Bronchial epithelial cell (primary cell): Measurements from ENCODE around the gene PITPNM2. TPM values are rescaled to one million over a fixed set of nuclear protein-coding genes. Genes with fewer than 3 reads are reported as not detected.

Experiments used
- DNase-seq: peaks from one replicate; pipeline ENCODE4 v3.0.0-alpha.2; 2010; ENCODE audit warnings: low read depth
- FAIRE-seq: peaks from 2 replicates; lab custom pipeline; 2011; peaks lifted over from hg19 to GRCh38; lab: Jason Lieb, UNC
- H3K27me3 ChIP-seq: 2 replicates; pipeline ENCODE4 v1.5.1; 2011; ENCODE audit warnings: low read length; ENCODE audit not compliant: control insufficient read depth, insufficient read depth
- H3K36me3 ChIP-seq: 2 replicates; pipeline ENCODE4 v1.5.1; 2011; ENCODE audit warnings: low read length; ENCODE audit not compliant: control insufficient read depth, insufficient read depth
- H3K4me3 ChIP-seq: 2 replicates; pipeline ENCODE4 v1.5.1; 2011; ENCODE audit warnings: mild to moderate bottlenecking, low read depth, low read length, control low read depth
- CTCF ChIP-seq: IDR thresholded peaks from 2 replicates; pipeline ENCODE4 v1.5.1; 2011; ENCODE audit warnings: mild to moderate bottlenecking, moderate library complexity, low read length, control low read depth, inconsistent platforms; ENCODE audit not compliant: insufficient read depth, severe bottlenecking
- total RNA-seq: library from RNA; depleted of rRNA; stranded (reverse); fragments of >200 nt; gene quantifications from 2 replicates; pipeline ENCODE4 v1.2.1, GENCODE V29; 2014

Gene PITPNM2
- total RNA-seq, 1 donor from 2014 or later: 2.4 TPM

GRCh38 chr12:123149501-123150274, 1.2 kb downstream of the PITPNM2 start:
- no peak for TF ChIP-seq CTCF
- H3K27me3 ChIP-seq: no peaks in the 10 kb centered on the region
- DNase-seq (no peak), FAIRE-seq (no peak)
- no peaks in the 10 kb centered on the region for H3K36me3 ChIP-seq
- peak overlapping the region; percentile 57 for H3K4me3 ChIP-seq

GRCh38 chr12:123149088-123149487, 1.8 kb downstream of the PITPNM2 start:
- TF ChIP-seq CTCF: no peak
- no peaks in the 10 kb centered on the region for H3K27me3 ChIP-seq
- no peaks in the 10 kb centered on the region for H3K36me3 ChIP-seq
- H3K4me3 ChIP-seq: no peak overlapping the region
- FAIRE-seq (no peak), DNase-seq (no peak)

- Histone ChIP-seq H3K4me3 (no peak overlapping the region), H3K36me3 (no peaks in the 10 kb centered on the region), H3K27me3 (no peaks in the 10 kb centered on the region)
- DNase-seq (no peak), FAIRE-seq (no peak)
- TF ChIP-seq CTCF: no peak
Measured at GRCh38 chr12:123148655-123149054, 2.2 kb downstream of the PITPNM2 start.

- no peak for DNase-seq
Measured at GRCh38 chr12:123148223-123148622, 2.7 kb downstream of the PITPNM2 start.

GRCh38 chr12:123145211-123145610, 5.7 kb downstream of the PITPNM2 start:
- no peak for TF ChIP-seq CTCF
- DNase-seq (no peak), FAIRE-seq (no peak)

More at GRCh38 chr12:123148223-123148622, 2.7 kb downstream of the PITPNM2 start:
- Histone ChIP-seq H3K27me3 (no peaks in the 10 kb centered on the region), H3K36me3 (no peaks in the 10 kb centered on the region), H3K4me3 (no peak overlapping the region)
- no peak for TF ChIP-seq CTCF
- FAIRE-seq: no peak

More at GRCh38 chr12:123145211-123145610, 5.7 kb downstream of the PITPNM2 start:
- Histone ChIP-seq H3K36me3 (no peaks in the 10 kb centered on the region), H3K27me3 (no peaks in the 10 kb centered on the region), H3K4me3 (no peak overlapping the region)
